ENCODE measurements around the gene VARS2. TPM values are rescaled to one million over a fixed set of nuclear protein-coding genes. Genes with fewer than 3 reads are reported as not detected.

VARS2 gene
- total RNA-seq, 1 experiment from 2014 or later: 68.2 TPM

DNA sequence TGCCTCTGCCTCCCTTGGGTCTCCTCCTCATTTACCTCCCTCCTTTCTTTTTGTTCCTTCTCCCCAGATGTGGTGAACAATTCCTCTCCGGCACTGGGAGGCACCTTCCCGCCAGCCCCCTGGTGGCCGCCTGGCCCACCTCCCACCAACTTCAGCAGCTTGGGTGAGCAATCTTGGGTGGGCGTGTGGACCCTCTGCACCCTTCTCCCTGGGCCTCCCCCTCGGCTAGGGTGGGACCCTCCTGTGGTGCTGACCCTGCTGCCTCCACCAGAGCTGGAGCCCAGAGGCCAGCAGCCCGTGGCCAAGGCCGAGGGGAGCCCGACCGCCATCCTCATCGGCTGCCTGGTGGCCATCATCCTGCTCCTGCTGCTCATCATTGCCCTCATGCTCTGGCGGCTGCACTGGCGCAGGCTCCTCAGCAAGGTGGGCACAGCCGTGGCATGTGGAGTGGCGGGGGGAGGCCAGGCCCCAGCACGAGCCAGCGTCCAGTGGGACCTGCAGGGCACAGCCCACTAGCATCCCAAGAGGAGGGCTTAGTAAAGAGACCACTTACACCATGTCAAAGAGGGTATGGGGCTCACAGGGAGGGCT is 20.9 kb upstream of the VARS2 start:
- Histone ChIP-seq H3K79me2 (ENCODE audit: insufficient read depth, low read length) (peaks cover 2% of the 10 kb centered on the region; the same call in 1 of the 2 replicates), H4K8ac (replicated peaks; ENCODE audit: insufficient read length, low read depth, low read length) (no peak overlapping the region), H3K56ac (ENCODE audit: insufficient read length, low read depth, low read length) (no peak overlapping the region), H3K4ac (ENCODE audit: low read depth, low read length) (no peak overlapping the region), H3K27ac (ENCODE audit: insufficient read length, low read depth, low read length) (no peak overlapping the region), H2BK120ac (ENCODE audit: low read depth, low read length, poor library complexity, severe bottlenecking) (no peak overlapping the region), H3K14ac (ENCODE audit: insufficient read depth, low read length) (no peak overlapping the region), H2BK12ac (ENCODE audit: insufficient read length, low read depth, low read length) (no peak overlapping the region), H2BK15ac (ENCODE audit: low read depth, low read length) (no peak overlapping the region), H3K27me3 (ENCODE audit: insufficient read depth, low read length) (no peaks in the 10 kb centered on the region), H3K4me1 (ENCODE audit: insufficient read depth, low read length) (no peaks in the 10 kb centered on the region), H3K9ac (ENCODE audit: extremely low read depth, insufficient read length, low read length) (no peak overlapping the region), H2BK5ac (ENCODE audit: insufficient read length, low read length) (no peak overlapping the region), H3K23me2 (ENCODE audit: insufficient read length, low read depth, low read length, poor library complexity, severe bottlenecking) (no peaks in the 10 kb centered on the region), H3T11ph (ENCODE audit: low read length) (no peak overlapping the region), H3K79me1 (ENCODE audit: insufficient read depth, low read depth, low read length, poor library complexity, severe bottlenecking) (peaks cover 7% of the 10 kb centered on the region), H2AFZ (ENCODE audit: low read length) (no peak overlapping the region), H4K5ac (ENCODE audit: insufficient read length, low read depth, low read length) (no peak overlapping the region), H2AK5ac (ENCODE audit: insufficient read length, low read length) (no peak overlapping the region), H3K23ac (ENCODE audit: insufficient read length, low read depth, low read length) (no peak overlapping the region), H2BK20ac (ENCODE audit: low read depth, low read length, poor library complexity, severe bottlenecking) (no peak overlapping the region), H3K4me2 (ENCODE audit: insufficient read depth, insufficient read length, low read length) (no peak overlapping the region), H4K20me1 (ENCODE audit: control insufficient read depth, insufficient read depth, insufficient read length) (no peaks in the 10 kb centered on the region), H3K9me3 (ENCODE audit: control insufficient read depth, low read depth, low read length) (no peaks in the 10 kb centered on the region), H4K91ac (ENCODE audit: insufficient read length, low read depth, low read length) (no peak overlapping the region), H3K18ac (ENCODE audit: insufficient read length, low read depth, low read length) (no peak overlapping the region)
- H3K4me1 Mint-ChIP-seq: peaks cover 26 to 31% of the 10 kb centered on the region in 2 experiments
- no peak overlapping the region for H3K4me3 Mint-ChIP-seq
- no peaks in the 10 kb centered on the region for H3K27me3 Mint-ChIP-seq (ENCODE audit: low read depth)
- H3K36me3 Mint-ChIP-seq (ENCODE audit: insufficient read depth in 1 of 3, low read depth in 3 of 3): peaks cover 48 to 92% (median 86%) of the 10 kb centered on the region in 3 experiments
- WGBS (ENCODE audit: extremely low coverage, insufficient read length, low lambda C conversion rate): no CpG with 5 or more reads among the region's 16 CpGs
- peak overlapping the region in 2 of 3 experiments; percentile 16 to 41; a peak in 4 of 7 replicates for H3K27ac Mint-ChIP-seq
- peak; percentile 70 for TF ChIP-seq CTCF (conservative IDR thresholded peaks at IDR 0.05)
- no peaks in the 10 kb centered on the region for H3K9me3 Mint-ChIP-seq
- DNase-seq: no peak
